ENCODE data around the gene BMPR2. TPM values are rescaled to one million over a fixed set of nuclear protein-coding genes. Genes with fewer than 3 reads are reported as not detected.

The BMPR2 gene
- total RNA-seq, 1 experiment from 2014 or later: 12.8 TPM

DNA sequence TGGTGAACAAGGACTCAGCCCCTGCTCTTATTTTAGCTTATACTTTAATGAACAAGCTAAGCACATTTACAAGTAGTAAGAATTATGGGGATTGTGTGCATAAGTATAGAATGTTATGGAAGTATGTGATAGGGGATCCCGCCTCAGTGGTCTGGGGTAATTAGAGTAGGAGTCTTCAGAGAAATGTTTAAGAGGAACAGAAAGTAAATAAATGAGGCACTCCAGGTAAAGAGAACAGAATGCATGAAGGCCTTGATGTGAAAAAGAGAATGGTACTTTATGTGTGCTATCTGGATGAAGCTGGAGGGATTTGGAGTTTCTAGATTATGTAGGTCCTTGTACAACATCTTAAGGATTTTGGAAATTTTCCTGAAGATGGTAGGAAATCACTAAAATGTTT lies 76.6 kb downstream of the BMPR2 start:
- no peak overlapping the region for H3K27ac ChIP-seq (ENCODE audit: low read depth, low read length)
- H3K79me2 ChIP-seq (ENCODE audit: insufficient read depth, low read length): no peaks in the 10 kb centered on the region
- ChIA-PET POLR2A (no interaction called here), RAD21 (ENCODE audit: low non-redundant PET in 1 of 2, low total read pairs in 2 of 2, uncharacterized antibody in 2 of 2, unreplicated experiment in 2 of 2) (no interaction called here), CTCF (no interaction called here)
- no peaks in the 10 kb centered on the region for H3K9me3 ChIP-seq (ENCODE audit: control insufficient read depth in 1 of 2, insufficient read depth in 1 of 2, low read depth in 1 of 2, low read length in 2 of 2)
- no peak overlapping the region for H3K9ac ChIP-seq (ENCODE audit: low read length)
- TF ChIP-seq TCF7L2 (IDR thresholded peaks at IDR 0.05; ENCODE audit: borderline replicate concordance, extremely low read depth, insufficient read depth, insufficient read length): no peak
- TF ChIP-seq, protein P1, sequence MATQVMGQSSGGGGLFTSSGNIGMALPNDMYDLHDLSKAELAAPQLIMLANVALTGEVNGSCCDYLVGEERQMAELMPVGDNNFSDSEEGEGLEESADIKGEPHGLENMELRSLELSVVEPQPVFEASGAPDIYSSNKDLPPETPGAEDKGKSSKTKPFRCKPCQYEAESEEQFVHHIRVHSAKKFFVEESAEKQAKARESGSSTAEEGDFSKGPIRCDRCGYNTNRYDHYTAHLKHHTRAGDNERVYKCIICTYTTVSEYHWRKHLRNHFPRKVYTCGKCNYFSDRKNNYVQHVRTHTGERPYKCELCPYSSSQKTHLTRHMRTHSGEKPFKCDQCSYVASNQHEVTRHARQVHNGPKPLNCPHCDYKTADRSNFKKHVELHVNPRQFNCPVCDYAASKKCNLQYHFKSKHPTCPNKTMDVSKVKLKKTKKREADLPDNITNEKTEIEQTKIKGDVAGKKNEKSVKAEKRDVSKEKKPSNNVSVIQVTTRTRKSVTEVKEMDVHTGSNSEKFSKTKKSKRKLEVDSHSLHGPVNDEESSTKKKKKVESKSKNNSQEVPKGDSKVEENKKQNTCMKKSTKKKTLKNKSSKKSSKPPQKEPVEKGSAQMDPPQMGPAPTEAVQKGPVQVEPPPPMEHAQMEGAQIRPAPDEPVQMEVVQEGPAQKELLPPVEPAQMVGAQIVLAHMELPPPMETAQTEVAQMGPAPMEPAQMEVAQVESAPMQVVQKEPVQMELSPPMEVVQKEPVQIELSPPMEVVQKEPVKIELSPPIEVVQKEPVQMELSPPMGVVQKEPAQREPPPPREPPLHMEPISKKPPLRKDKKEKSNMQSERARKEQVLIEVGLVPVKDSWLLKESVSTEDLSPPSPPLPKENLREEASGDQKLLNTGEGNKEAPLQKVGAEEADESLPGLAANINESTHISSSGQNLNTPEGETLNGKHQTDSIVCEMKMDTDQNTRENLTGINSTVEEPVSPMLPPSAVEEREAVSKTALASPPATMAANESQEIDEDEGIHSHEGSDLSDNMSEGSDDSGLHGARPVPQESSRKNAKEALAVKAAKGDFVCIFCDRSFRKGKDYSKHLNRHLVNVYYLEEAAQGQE (IDR thresholded peaks at IDR 0.05; ENCODE audit: low read depth): no peak
- TF ChIP-seq ZFX (IDR thresholded peaks at IDR 0.05): no peak
- no peak for TF ChIP-seq SRF (IDR thresholded peaks at IDR 0.05; ENCODE audit: low read depth)
- no peak for TF ChIP-seq SIN3A (IDR thresholded peaks at IDR 0.05; ENCODE audit: low read depth)
- TF ChIP-seq SP1 (IDR thresholded peaks at IDR 0.05; ENCODE audit: low read depth): no peak
- TF ChIP-seq EGR1 (IDR thresholded peaks at IDR 0.05; ENCODE audit: low read depth): no peak
- TF ChIP-seq CBX3 (IDR thresholded peaks at IDR 0.05; ENCODE audit: low read depth): no peak
- TF ChIP-seq EZH2 (IDR thresholded peaks at IDR 0.05): no peak
- TF ChIP-seq, protein P2, sequence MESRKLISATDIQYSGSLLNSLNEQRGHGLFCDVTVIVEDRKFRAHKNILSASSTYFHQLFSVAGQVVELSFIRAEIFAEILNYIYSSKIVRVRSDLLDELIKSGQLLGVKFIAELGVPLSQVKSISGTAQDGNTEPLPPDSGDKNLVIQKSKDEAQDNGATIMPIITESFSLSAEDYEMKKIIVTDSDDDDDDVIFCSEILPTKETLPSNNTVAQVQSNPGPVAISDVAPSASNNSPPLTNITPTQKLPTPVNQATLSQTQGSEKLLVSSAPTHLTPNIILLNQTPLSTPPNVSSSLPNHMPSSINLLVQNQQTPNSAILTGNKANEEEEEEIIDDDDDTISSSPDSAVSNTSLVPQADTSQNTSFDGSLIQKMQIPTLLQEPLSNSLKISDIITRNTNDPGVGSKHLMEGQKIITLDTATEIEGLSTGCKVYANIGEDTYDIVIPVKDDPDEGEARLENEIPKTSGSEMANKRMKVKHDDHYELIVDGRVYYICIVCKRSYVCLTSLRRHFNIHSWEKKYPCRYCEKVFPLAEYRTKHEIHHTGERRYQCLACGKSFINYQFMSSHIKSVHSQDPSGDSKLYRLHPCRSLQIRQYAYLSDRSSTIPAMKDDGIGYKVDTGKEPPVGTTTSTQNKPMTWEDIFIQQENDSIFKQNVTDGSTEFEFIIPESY (IDR thresholded peaks at IDR 0.05; ENCODE audit: extremely low read depth, insufficient replicate concordance, low read length): no peak
- no peak for DNase-seq (ENCODE audit: low read depth, low spot score)
- no peak for ATAC-seq
- intact Hi-C loops (cut with micrococcal nuclease): no loop called here
- no peak overlapping the region for H3K4me3 ChIP-seq (replicated peaks in 1 of 2; ENCODE audit: low read depth in 1 of 2, low read length in 2 of 2)
- H3K36me3 ChIP-seq (ENCODE audit: control insufficient read depth in 1 of 2, insufficient read depth in 2 of 2, low read length in 2 of 2): no peaks in the 10 kb centered on the region
- H3K4me1 ChIP-seq (ENCODE audit: control insufficient read depth in 1 of 2, insufficient read depth in 2 of 2, low read length in 2 of 2): no peaks in the 10 kb centered on the region
- BruUV-seq (replicated peaks): no TSS peak
- H4K20me1 ChIP-seq (ENCODE audit: insufficient read depth): no peaks in the 10 kb centered on the region
- H3K4me2 ChIP-seq (ENCODE audit: low read length): no peak overlapping the region
- no peaks in the 10 kb centered on the region for H3K27me3 ChIP-seq (ENCODE audit: insufficient read depth, low read length)
- H3K9me2 ChIP-seq (ENCODE audit: insufficient read depth): no peaks in the 10 kb centered on the region
- no peak overlapping the region for H2AFZ ChIP-seq (ENCODE audit: low read depth, low read length, poor library complexity, severe bottlenecking)

All from HCT116 (cell line).